GM12865 (cell line): ENCODE results near the gene H2BK1.

Experiments used
- DNase-seq: peaks from one replicate; pipeline ENCODE4 v3.0.0; 2010; ENCODE audit warnings: low read depth
- H3K4me3 ChIP-seq: 2 replicates; pipeline ENCODE4 v1.5.1; 2011; ENCODE audit warnings: mild to moderate bottlenecking, low read depth, low read length, control low read depth
- TF ChIP-seq, protein P1 (sequence below): IDR thresholded peaks from 2 replicates; pipeline ENCODE4 v1.5.1; 2011; ENCODE audit warnings: low read length, control low read depth, low read depth, inconsistent platforms; ENCODE audit not compliant: insufficient read depth; ENCODE audit errors: missing control alignments

The H2BK1 gene

DNA sequence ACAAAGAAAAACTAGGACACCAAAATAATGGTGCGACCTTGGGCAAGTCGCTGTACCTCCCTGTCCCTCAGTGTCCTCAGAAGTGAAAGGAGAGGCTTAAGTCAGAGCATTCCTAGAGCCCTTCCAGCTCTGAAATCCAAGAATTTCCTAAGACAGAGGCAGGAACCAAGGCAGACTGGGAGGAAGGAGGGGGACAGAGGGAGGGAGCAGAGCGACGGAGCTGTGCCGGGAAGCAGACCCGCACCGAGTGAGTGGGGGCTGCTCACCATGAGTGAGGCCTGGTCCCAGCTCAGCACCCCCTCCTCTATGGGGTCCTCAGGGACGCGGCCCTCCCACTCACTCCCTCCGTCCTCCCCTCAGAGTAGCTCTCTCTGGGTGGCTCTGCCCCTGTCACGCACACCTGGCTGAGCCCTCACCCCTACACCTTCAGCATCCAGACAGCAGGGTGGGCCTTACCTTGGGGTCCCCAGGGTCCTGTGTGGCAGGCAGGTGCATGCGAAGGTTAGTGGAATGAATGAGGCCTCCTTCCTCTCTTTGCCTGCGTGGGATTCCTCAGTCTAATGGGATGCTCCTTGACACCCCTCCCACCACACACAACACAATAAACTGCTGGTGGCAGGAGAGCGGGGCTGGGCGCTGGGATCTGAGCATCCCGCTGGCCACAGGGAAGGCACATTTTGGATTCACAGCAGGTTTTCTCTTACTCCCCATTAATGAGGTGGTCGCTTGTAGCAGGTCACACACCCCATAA lies 42.8 kb upstream of the H2BK1 start:
- no peak for DNase-seq
- no peak overlapping the region for H3K4me3 ChIP-seq
- TF ChIP-seq, protein P1, sequence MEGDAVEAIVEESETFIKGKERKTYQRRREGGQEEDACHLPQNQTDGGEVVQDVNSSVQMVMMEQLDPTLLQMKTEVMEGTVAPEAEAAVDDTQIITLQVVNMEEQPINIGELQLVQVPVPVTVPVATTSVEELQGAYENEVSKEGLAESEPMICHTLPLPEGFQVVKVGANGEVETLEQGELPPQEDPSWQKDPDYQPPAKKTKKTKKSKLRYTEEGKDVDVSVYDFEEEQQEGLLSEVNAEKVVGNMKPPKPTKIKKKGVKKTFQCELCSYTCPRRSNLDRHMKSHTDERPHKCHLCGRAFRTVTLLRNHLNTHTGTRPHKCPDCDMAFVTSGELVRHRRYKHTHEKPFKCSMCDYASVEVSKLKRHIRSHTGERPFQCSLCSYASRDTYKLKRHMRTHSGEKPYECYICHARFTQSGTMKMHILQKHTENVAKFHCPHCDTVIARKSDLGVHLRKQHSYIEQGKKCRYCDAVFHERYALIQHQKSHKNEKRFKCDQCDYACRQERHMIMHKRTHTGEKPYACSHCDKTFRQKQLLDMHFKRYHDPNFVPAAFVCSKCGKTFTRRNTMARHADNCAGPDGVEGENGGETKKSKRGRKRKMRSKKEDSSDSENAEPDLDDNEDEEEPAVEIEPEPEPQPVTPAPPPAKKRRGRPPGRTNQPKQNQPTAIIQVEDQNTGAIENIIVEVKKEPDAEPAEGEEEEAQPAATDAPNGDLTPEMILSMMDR, result no peak

DNA sequence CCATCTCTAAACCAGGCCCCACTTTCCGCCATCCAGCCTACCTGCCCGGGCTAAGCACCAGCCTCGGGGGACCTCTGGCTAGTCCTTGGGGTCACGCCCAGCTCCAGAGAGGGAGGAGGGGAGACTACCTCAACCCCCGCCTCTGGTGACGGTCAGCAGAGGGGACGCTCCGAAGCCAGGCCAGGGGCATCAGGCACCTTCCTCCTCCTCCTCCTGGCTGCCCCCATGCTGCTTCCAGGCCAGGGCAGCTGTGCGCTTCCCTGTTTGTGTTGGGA lies 42.2 kb upstream of the H2BK1 start:
- TF ChIP-seq, protein P1, result no peak
- no peak for DNase-seq
- H3K4me3 ChIP-seq, result no peak overlapping the region

DNA sequence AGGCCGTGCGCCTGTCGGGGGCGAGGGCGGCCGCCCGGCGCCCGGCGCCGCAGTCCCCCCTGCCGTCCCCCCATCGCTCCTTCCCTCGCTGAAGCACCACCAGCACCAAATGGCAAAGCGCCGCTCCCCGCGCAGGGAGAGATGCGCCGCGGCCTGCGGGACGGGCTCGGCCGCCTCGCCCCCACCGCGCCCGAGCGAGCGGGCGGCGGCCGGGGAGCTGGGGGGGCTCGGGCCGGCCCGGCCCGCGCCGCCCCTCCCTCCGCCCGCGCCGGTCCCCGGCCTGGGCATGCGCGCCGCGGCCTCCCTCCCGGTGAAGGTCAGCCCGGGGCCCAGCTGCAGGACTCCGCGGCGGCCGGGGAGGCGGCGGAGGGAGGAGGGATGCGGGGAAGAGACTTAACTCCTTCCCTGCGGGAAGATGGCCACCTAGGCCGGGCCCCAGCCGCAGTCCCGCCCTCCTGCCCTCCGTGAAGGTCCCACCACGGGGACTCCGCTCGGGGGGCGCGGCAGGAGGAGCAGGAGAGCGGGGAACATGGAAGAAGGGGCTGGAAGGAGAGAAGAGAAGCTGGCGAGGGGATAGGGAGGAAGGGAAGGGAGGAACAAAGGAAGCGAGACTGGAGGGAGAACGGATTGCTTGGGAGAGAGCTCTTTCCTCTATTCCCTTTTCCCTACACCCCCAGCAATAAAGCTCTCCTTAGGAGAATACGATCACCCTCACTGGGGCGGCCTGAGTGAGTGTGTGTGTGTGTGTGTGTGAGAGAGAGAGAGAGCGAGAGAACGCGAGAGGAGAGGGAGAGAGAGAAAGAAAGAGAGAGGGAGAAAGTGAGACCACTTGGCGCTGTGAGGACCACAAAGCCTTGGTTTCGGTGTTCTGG lies 41.6 kb upstream of the H2BK1 start:
- no peak overlapping the region for H3K4me3 ChIP-seq
- DNase-seq, result no peak
- TF ChIP-seq, protein P1, result no peak

DNA sequence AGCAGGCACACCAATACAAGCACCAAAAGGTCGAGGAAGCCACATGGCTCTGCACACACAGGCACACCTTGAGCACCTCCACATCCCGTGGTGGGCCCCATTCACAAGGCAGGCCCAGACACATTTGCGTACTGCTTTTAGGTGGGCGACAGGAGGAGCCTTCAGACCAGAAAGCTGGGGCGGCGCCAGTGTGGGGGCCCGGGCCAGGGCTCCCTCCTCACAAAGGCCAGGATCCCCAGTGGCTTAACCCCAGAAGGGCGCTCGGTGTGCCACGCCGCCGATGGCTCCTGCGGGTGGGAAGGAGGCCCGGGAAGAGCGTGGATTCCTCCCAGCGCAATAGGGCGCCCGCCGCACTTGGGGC lies 41.0 kb upstream of the H2BK1 start:
- TF ChIP-seq, protein P1, result no peak
- no peak for DNase-seq
- H3K4me3 ChIP-seq, result no peak overlapping the region

DNA sequence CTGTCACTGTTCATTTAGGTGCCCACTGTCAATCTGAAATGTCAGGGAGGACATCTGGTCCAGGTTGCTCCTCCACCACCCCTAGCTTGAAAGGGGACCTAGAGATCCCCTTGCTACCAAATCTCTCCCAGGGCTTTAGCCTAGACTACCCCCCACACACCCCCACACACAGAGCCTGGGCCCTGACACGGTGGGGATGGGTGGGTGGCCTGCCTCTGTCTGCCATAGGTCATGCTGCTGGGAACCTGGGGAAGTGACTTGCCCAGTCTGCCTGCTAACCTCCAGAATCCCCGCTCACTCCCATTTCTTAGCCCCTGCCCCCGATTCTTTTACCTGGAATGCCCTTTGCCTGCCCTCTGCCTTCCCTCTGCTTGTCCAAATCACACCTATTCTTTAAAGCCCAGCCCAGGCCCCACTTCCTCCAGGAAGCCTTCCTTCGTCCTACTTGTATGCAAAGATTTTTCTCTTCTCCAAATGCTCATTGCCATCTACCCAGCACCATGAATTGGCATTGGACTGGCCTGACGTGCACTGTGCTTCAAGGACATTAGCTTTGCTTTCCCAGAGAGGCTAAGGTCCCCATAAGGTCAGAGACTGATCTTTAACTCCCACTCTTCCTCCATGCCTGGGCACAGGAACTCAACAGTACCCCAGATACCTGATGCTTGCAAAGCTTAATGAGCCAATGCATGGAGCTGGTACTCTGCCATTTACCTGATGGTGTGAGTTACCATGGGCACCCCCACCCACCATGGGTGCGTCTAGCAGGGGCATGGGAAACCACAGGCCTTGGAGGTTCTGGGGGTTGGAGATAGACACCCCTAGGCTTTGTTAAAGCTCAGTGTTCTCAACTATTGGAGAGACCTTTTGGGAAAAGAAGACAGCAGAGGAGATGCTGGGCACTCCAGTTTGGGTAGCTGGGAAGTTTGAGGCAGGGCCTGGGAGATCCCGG lies 40.2 kb upstream of the H2BK1 start:
- no peak for DNase-seq
- TF ChIP-seq, protein P1, result no peak
- H3K4me3 ChIP-seq, result no peak overlapping the region

DNA sequence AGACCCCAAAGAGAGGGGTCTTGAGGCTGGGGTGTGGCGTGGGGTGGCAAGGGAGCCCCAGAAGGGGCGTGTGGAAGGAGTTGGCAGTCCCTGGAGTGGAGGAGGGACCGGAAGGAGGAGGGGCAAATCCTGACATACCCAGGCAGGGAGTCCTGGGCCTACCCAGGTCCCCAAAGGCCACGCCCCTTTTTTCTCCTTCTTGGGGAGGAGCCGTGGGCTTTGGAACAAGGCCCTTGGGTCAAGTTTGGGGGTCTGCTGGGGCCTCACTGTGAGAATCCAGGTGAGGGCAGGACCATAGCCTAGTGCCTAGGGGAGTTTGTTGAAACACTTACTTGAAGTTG lies 39.4 kb upstream of the H2BK1 start:
- no peak overlapping the region for H3K4me3 ChIP-seq
- no peak for DNase-seq
- TF ChIP-seq, protein P1, result no peak
